ENCODE data around the gene GLP2R.

The GLP2R gene

GRCh38 chr17:9821921-9822320, 3.8 kb upstream of the GLP2R start, which contains the start of gene GSG1L2:
Gene GSG1L2, minus strand, starts transcription at chr17:9822079. Its CDS starts 8 bp downstream, at chr17:9822071.
- no peaks in the 10 kb centered on the region for H3K4me1 ChIP-seq (ENCODE audit: control insufficient read depth, insufficient read depth, low read length)

More at GRCh38 chr17:9821921-9822320, 3.8 kb upstream of the GLP2R start, which contains the start of gene GSG1L2:
- no peak within 1 kb of the TSS for H3K27ac ChIP-seq (ENCODE audit: extremely low read depth, low read depth, low read length)
- POLR2A ChIA-PET: no interaction called here
- CTCF ChIA-PET: interaction anchor here (1.3 kb wide), 1 partner anchor 17 kb away, joined by 5 read pairs; no protein-coding TSS in a partner anchor
- H3K9me3 ChIP-seq (ENCODE audit: control insufficient read depth, insufficient read depth, low read depth, low read length): no peaks in the 10 kb centered on the region
- no peaks in the 10 kb centered on the region for H3K36me3 ChIP-seq (ENCODE audit: control insufficient read depth in 2 of 2, insufficient read depth in 1 of 2, low read length in 2 of 2)
- no peak within 1 kb of the TSS for H3K4me3 ChIP-seq (ENCODE audit: low read depth, low read length)
- TF ChIP-seq PRDM10 (tag by site-specific recombination; IDR thresholded peaks at IDR 0.05) (no peak), ZNF571 (tag by site-specific recombination; IDR thresholded peaks at IDR 0.05) (no peak), ZNF2 (tag by site-specific recombination; IDR thresholded peaks at IDR 0.05) (no peak), ZNF274 (IDR thresholded peaks at IDR 0.05; ENCODE audit: low read length) (no peak), ZNF274 (tag by site-specific recombination; IDR thresholded peaks at IDR 0.05; ENCODE audit: borderline replicate concordance) (no peak), ZNF423 (tag by site-specific recombination; IDR thresholded peaks at IDR 0.05) (no peak), ZNF580 (tag by site-specific recombination; IDR thresholded peaks at IDR 0.05) (no peak), OSR2 (tag by site-specific recombination; IDR thresholded peaks at IDR 0.05) (no peak), ZNF843 (tag by site-specific recombination; IDR thresholded peaks at IDR 0.05) (no peak), ZNF658 (tag by site-specific recombination; IDR thresholded peaks at IDR 0.05) (no peak), ZNF221 (tag by site-specific recombination; IDR thresholded peaks at IDR 0.05; ENCODE audit: borderline replicate concordance) (no peak), HOXC10 (CRISPR knock-in tag; IDR thresholded peaks at IDR 0.05) (no peak), MEIS1 (CRISPR knock-in tag; IDR thresholded peaks at IDR 0.05; ENCODE audit: borderline replicate concordance) (no peak), ZNF48 (tag by site-specific recombination; IDR thresholded peaks at IDR 0.05) (no peak), YY2 (tag by site-specific recombination; IDR thresholded peaks at IDR 0.05) (no peak), HOXA7 (CRISPR knock-in tag; IDR thresholded peaks at IDR 0.05; ENCODE audit: borderline replicate concordance) (no peak)
- TF ChIP-seq, protein P1, sequence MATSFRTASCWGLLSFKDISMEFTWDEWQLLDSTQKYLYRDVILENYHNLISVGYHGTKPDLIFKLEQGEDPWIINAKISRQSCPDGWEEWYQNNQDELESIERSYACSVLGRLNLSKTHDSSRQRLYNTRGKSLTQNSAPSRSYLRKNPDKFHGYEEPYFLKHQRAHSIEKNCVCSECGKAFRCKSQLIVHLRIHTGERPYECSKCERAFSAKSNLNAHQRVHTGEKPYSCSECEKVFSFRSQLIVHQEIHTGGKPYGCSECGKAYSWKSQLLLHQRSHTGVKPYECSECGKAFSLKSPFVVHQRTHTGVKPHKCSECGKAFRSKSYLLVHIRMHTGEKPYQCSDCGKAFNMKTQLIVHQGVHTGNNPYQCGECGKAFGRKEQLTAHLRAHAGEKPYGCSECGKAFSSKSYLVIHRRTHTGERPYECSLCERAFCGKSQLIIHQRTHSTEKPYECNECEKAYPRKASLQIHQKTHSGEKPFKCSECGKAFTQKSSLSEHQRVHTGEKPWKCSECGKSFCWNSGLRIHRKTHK (tag by site-specific recombination; IDR thresholded peaks at IDR 0.05): no peak
- TF ChIP-seq, protein P2, sequence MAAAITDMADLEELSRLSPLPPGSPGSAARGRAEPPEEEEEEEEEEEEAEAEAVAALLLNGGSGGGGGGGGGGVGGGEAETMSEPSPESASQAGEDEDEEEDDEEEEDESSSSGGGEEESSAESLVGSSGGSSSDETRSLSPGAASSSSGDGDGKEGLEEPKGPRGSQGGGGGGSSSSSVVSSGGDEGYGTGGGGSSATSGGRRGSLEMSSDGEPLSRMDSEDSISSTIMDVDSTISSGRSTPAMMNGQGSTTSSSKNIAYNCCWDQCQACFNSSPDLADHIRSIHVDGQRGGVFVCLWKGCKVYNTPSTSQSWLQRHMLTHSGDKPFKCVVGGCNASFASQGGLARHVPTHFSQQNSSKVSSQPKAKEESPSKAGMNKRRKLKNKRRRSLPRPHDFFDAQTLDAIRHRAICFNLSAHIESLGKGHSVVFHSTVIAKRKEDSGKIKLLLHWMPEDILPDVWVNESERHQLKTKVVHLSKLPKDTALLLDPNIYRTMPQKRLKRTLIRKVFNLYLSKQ (tag by site-specific recombination; IDR thresholded peaks at IDR 0.05; ENCODE audit: borderline replicate concordance): no peak
- TF ChIP-seq, protein P3, sequence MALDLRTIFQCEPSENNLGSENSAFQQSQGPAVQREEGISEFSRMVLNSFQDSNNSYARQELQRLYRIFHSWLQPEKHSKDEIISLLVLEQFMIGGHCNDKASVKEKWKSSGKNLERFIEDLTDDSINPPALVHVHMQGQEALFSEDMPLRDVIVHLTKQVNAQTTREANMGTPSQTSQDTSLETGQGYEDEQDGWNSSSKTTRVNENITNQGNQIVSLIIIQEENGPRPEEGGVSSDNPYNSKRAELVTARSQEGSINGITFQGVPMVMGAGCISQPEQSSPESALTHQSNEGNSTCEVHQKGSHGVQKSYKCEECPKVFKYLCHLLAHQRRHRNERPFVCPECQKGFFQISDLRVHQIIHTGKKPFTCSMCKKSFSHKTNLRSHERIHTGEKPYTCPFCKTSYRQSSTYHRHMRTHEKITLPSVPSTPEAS (tag by site-specific recombination; IDR thresholded peaks at IDR 0.05): no peak
- TF ChIP-seq, protein P4, sequence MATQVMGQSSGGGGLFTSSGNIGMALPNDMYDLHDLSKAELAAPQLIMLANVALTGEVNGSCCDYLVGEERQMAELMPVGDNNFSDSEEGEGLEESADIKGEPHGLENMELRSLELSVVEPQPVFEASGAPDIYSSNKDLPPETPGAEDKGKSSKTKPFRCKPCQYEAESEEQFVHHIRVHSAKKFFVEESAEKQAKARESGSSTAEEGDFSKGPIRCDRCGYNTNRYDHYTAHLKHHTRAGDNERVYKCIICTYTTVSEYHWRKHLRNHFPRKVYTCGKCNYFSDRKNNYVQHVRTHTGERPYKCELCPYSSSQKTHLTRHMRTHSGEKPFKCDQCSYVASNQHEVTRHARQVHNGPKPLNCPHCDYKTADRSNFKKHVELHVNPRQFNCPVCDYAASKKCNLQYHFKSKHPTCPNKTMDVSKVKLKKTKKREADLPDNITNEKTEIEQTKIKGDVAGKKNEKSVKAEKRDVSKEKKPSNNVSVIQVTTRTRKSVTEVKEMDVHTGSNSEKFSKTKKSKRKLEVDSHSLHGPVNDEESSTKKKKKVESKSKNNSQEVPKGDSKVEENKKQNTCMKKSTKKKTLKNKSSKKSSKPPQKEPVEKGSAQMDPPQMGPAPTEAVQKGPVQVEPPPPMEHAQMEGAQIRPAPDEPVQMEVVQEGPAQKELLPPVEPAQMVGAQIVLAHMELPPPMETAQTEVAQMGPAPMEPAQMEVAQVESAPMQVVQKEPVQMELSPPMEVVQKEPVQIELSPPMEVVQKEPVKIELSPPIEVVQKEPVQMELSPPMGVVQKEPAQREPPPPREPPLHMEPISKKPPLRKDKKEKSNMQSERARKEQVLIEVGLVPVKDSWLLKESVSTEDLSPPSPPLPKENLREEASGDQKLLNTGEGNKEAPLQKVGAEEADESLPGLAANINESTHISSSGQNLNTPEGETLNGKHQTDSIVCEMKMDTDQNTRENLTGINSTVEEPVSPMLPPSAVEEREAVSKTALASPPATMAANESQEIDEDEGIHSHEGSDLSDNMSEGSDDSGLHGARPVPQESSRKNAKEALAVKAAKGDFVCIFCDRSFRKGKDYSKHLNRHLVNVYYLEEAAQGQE (tag by site-specific recombination; IDR thresholded peaks at IDR 0.05): no peak
